Upper lobe of right lung (tissue), 1 donor: ENCODE measurements around the gene INS. TPM values are rescaled to one million over a fixed set of nuclear protein-coding genes. Genes with fewer than 3 reads are reported as not detected.

Experiments used
- ATAC-seq: fragments of 200-7000 bp; cut with Tn5 transposase; one replicate; pipeline ENCODE4 v1.9.1; 2020; ENCODE audit warnings: mild to moderate bottlenecking, moderate library complexity
- DNase-seq: peaks from one replicate; pipeline ENCODE4 v3.0.0-alpha.2; 2020
- H3K27ac ChIP-seq: fragments of 200-600 bp; one replicate; pipeline ENCODE4 v1.8.0; 2022
- H3K27me3 ChIP-seq: fragments of 200-600 bp; one replicate; pipeline ENCODE4 v1.8.0; 2022; ENCODE audit warnings: mild to moderate bottlenecking
- H3K36me3 ChIP-seq: fragments of 200-600 bp; one replicate; pipeline ENCODE4 v1.8.0; 2022
- H3K4me1 ChIP-seq: fragments of 200-600 bp; one replicate; pipeline ENCODE4 v1.8.0; 2022
- H3K4me3 ChIP-seq: fragments of 200-600 bp; one replicate; pipeline ENCODE4 v1.8.0; 2022; ENCODE audit warnings: mild to moderate bottlenecking
- H3K9me3 ChIP-seq: fragments of 200-600 bp; one replicate; pipeline ENCODE4 v1.8.0; 2022
- intact Hi-C: fragments of 100-400 bp; cut with DNase I; formaldehyde crosslinking; loops from one replicate; pipeline ENCODE4 v1.11.0; 2022
- total RNA-seq: library from RNA; stranded (reverse); fragmentation: NEBNext Ultra II Directional; extraction: Animal tissue kit (Norgen Biotek cat#: 25700); gene quantifications from one replicate; pipeline ENCODE4 v1.2.1, GENCODE V29; 2021
- TF ChIP-seq, protein P1 (sequence below): fragments of 200-600 bp; IDR thresholded peaks from one replicate; pipeline ENCODE4 v1.8.0; 2022; ENCODE audit warnings: antibody characterized with exemption
- donor health status: DM: no; HTN: yes; CAD: no; lungs with severe emphysema.

INS gene
- total RNA-seq, 1 donor from 2014 or later = not detected

GRCh38 chr11:2130881-2131352 is 30.1 kb downstream of the INS start:
- H3K27me3 ChIP-seq = peaks cover 26% of the 10 kb centered on the region
- no peak overlapping the region for H3K27ac ChIP-seq
- intact Hi-C loops = no loop called here
- H3K36me3 ChIP-seq = no peaks in the 10 kb centered on the region
- TF ChIP-seq, protein P1, sequence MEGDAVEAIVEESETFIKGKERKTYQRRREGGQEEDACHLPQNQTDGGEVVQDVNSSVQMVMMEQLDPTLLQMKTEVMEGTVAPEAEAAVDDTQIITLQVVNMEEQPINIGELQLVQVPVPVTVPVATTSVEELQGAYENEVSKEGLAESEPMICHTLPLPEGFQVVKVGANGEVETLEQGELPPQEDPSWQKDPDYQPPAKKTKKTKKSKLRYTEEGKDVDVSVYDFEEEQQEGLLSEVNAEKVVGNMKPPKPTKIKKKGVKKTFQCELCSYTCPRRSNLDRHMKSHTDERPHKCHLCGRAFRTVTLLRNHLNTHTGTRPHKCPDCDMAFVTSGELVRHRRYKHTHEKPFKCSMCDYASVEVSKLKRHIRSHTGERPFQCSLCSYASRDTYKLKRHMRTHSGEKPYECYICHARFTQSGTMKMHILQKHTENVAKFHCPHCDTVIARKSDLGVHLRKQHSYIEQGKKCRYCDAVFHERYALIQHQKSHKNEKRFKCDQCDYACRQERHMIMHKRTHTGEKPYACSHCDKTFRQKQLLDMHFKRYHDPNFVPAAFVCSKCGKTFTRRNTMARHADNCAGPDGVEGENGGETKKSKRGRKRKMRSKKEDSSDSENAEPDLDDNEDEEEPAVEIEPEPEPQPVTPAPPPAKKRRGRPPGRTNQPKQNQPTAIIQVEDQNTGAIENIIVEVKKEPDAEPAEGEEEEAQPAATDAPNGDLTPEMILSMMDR = no peak
- H3K9me3 ChIP-seq = no peaks in the 10 kb centered on the region
- DNase-seq (no peak), ATAC-seq (no peak)
- no peak overlapping the region for H3K4me3 ChIP-seq
- no peaks in the 10 kb centered on the region for H3K4me1 ChIP-seq

- Histone ChIP-seq H3K36me3 (no peaks in the 10 kb centered on the region), H3K27me3 (peaks cover 16% of the 10 kb centered on the region), H3K9me3 (no peaks in the 10 kb centered on the region), H3K4me3 (no peak overlapping the region), H3K27ac (no peak overlapping the region), H3K4me1 (no peaks in the 10 kb centered on the region)
- ATAC-seq (no peak), DNase-seq (no peak)
- TF ChIP-seq, protein P1 = no peak
- intact Hi-C loops = no loop called here
Measured at GRCh38 chr11:2129699-2130366, 31.2 kb downstream of the INS start.

DNA sequence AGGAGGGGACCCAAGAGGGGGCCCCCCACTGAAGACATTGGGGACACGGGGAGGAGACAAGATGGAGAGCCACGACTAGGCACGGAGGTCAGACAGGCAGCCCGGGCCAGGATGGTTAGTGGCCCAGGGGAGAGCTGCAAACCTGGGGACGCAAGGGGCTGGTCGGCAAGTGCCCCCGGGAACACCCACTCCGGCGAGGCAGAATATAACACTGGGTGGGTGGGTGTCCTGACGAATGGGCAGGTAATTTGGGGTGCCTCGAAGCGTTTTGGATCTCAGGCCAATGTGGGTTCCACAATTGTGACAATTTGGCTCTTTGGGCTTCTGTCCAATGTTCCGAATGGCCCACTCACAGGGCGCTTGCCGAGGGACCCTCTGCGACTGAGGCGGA is 31.7 kb downstream of the INS start:
- Histone ChIP-seq H3K9me3 (no peaks in the 10 kb centered on the region), H3K27me3 (peaks cover 11% of the 10 kb centered on the region), H3K36me3 (no peaks in the 10 kb centered on the region), H3K4me1 (no peaks in the 10 kb centered on the region), H3K4me3 (no peak overlapping the region), H3K27ac (no peak overlapping the region)
- TF ChIP-seq, protein P1 = no peak
- intact Hi-C loops = no loop called here
- no peak for DNase-seq
- ATAC-seq = no peak

GRCh38 chr11:2128511-2129307 is 32.3 kb downstream of the INS start:
- Histone ChIP-seq H3K36me3 (no peaks in the 10 kb centered on the region), H3K27ac (no peak overlapping the region), H3K4me3 (no peak overlapping the region), H3K4me1 (no peaks in the 10 kb centered on the region), H3K9me3 (no peaks in the 10 kb centered on the region), H3K27me3 (peaks cover 5% of the 10 kb centered on the region)
- ATAC-seq (no peak), DNase-seq (no peak)
- intact Hi-C loops = no loop called here
- TF ChIP-seq, protein P1 = no peak

DNA sequence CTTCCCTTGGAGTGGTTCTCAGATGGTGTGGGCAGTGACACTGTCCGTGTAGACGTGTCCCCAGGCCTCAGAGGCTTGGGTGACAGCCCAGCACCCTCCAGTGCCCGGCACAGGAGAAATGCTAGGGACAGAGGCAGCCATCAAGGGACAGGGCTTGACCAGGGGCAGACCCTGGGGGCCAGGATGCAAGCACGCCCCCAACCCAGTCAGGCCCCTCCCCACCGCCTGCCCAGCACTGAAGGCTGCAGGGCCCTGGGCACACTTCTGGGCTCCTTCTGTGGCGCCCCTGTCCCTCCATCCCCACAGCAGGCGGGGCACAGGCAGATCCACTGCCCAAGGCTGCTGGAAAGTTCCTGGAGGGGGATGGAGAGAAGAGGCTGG is 32.9 kb downstream of the INS start:
- Histone ChIP-seq H3K36me3 (no peaks in the 10 kb centered on the region), H3K4me3 (no peak overlapping the region), H3K4me1 (no peaks in the 10 kb centered on the region), H3K9me3 (no peaks in the 10 kb centered on the region), H3K27ac (no peak overlapping the region), H3K27me3 (no peaks in the 10 kb centered on the region)
- TF ChIP-seq, protein P1 = no peak
- DNase-seq = no peak
- no peak for ATAC-seq
- intact Hi-C loops = no loop called here
